NT2/D1 (cell line): Measurements from ENCODE around the gene CC2D2A.

Source experiments
- YY1 ChIP-seq: IDR thresholded peaks from 2 replicates; pipeline ENCODE4 v1.6.1; 2011; ENCODE audit not compliant: insufficient read length, insufficient read depth
- ZNF274 ChIP-seq: IDR thresholded peaks from 2 replicates; pipeline ENCODE4 v1.6.1; 2011; ENCODE audit warnings: mild to moderate bottlenecking, low read depth, low read length

GRCh38 chr4:15495621-15496020, 25.9 kb downstream of the CC2D2A start:
- TF ChIP-seq ZNF274 (no peak), YY1 (no peak)
